Measurements from ENCODE around the gene SAMD4A.

- TF ChIP-seq POLR2A (IDR thresholded peaks at IDR 0.05) (no peak), EP300 (IDR thresholded peaks at IDR 0.05) (no peak)
- TF ChIP-seq, protein P1, sequence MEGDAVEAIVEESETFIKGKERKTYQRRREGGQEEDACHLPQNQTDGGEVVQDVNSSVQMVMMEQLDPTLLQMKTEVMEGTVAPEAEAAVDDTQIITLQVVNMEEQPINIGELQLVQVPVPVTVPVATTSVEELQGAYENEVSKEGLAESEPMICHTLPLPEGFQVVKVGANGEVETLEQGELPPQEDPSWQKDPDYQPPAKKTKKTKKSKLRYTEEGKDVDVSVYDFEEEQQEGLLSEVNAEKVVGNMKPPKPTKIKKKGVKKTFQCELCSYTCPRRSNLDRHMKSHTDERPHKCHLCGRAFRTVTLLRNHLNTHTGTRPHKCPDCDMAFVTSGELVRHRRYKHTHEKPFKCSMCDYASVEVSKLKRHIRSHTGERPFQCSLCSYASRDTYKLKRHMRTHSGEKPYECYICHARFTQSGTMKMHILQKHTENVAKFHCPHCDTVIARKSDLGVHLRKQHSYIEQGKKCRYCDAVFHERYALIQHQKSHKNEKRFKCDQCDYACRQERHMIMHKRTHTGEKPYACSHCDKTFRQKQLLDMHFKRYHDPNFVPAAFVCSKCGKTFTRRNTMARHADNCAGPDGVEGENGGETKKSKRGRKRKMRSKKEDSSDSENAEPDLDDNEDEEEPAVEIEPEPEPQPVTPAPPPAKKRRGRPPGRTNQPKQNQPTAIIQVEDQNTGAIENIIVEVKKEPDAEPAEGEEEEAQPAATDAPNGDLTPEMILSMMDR (IDR thresholded peaks at IDR 0.05): no peak
Observed at GRCh38 chr14:54585214-54585613, 18.3 kb downstream of the SAMD4A start.

Data from tibial nerve (tissue), 4 donors.